AG04449 (cell line): ENCODE data around the gene GMCL1.

Source experiments
- CTCF ChIA-PET: fragments of 350-600 bp; formaldehyde crosslinking; extraction: SDS; loops from one replicate; lab custom pipeline; 2021; ENCODE audit warnings: antibody characterized with exemption; lab: Yijun Ruan, JAX
- POLR2A ChIA-PET: fragments of 400-600, 350-600 bp; formaldehyde crosslinking; extraction: SDS; loops from one replicate; lab custom pipeline; 2020; ENCODE audit warnings: antibody characterized with exemption, inconsistent platforms; lab: Yijun Ruan, JAX
- DNase-seq: peaks from one replicate; pipeline ENCODE4 v3.0.0-alpha.2; 2010; ENCODE audit warnings: low read depth, low spot score
- H3K4me3 ChIP-seq: 2 replicates; pipeline ENCODE4 v1.5.1; 2011; ENCODE audit warnings: low read depth, mild to moderate bottlenecking, control low read depth, low read length
- TF ChIP-seq, protein P1 (sequence below): IDR thresholded peaks from one replicate; pipeline ENCODE4 v1.5.1; 2011; ENCODE audit warnings: mild to moderate bottlenecking, moderate library complexity, low read length, control low read depth, inconsistent platforms; ENCODE audit not compliant: insufficient read depth; ENCODE audit errors: missing control alignments

The GMCL1 gene, protein sequence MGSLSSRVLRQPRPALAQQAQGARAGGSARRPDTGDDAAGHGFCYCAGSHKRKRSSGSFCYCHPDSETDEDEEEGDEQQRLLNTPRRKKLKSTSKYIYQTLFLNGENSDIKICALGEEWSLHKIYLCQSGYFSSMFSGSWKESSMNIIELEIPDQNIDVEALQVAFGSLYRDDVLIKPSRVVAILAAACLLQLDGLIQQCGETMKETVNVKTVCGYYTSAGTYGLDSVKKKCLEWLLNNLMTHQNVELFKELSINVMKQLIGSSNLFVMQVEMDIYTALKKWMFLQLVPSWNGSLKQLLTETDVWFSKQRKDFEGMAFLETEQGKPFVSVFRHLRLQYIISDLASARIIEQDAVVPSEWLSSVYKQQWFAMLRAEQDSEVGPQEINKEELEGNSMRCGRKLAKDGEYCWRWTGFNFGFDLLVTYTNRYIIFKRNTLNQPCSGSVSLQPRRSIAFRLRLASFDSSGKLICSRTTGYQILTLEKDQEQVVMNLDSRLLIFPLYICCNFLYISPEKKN

GRCh38 chr2:69829256-69830044, at the start of gene GMCL1:
Gene GMCL1, plus strand, starts transcription at chr2:69829660. Its CDS starts 233 bp downstream, at chr2:69829893.
- TF ChIP-seq, protein P1, sequence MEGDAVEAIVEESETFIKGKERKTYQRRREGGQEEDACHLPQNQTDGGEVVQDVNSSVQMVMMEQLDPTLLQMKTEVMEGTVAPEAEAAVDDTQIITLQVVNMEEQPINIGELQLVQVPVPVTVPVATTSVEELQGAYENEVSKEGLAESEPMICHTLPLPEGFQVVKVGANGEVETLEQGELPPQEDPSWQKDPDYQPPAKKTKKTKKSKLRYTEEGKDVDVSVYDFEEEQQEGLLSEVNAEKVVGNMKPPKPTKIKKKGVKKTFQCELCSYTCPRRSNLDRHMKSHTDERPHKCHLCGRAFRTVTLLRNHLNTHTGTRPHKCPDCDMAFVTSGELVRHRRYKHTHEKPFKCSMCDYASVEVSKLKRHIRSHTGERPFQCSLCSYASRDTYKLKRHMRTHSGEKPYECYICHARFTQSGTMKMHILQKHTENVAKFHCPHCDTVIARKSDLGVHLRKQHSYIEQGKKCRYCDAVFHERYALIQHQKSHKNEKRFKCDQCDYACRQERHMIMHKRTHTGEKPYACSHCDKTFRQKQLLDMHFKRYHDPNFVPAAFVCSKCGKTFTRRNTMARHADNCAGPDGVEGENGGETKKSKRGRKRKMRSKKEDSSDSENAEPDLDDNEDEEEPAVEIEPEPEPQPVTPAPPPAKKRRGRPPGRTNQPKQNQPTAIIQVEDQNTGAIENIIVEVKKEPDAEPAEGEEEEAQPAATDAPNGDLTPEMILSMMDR = no peak
- ChIA-PET POLR2A (interaction anchor here (0.6 to 1.0 kb wide), 3 partner anchors 84 to 436 kb away, joined by 3 to 4 read pairs (median 3); partner anchors contain the start of gene ANXA4), CTCF (interaction anchor here (2.3 to 6.8 kb wide), 3 partner anchors 12 to 105 kb away, joined by 11 to 92 read pairs (median 65); no protein-coding TSS in a partner anchor)
- H3K4me3 ChIP-seq = peak within 1 kb of the TSS; percentile 93
- DNase-seq = peak; percentile 69

DNA sequence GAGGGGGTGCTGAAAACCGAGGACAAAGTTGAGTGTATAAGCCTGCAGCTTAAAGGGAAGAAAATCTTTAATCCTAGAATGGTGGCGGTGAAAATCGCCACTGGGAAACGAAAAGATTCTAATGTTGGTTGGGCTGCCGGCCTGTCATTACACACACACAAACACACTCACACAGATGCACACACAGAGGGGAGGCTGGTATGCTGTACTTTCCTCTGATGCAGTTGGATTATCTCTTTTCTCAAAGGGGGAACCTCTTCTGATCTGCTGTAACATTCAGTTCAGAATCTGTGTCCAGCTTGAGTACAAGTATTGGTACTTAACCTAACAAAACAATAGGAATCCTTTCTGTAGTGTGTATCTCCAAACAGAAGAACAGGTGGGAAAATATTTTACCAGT, 48.5 kb upstream of the GMCL1 start:
- CTCF ChIA-PET = interaction anchor here (1.5 kb wide), 1 partner anchor 55 kb away, joined by 4 read pairs; no protein-coding TSS in a partner anchor
- POLR2A ChIA-PET = no interaction called here
- DNase-seq = no peak
- no peak overlapping the region for H3K4me3 ChIP-seq
- TF ChIP-seq, protein P1 = no peak

- H3K4me3 ChIP-seq = no peak overlapping the region
- ChIA-PET POLR2A (no interaction called here), CTCF (interaction anchor here (1.2 to 1.5 kb wide), 2 partner anchors 34 to 55 kb away, joined by 3 to 4 read pairs; no protein-coding TSS in a partner anchor)
- DNase-seq = no peak
- TF ChIP-seq, protein P1 = no peak
These were observed 47.9 kb upstream of the GMCL1 start for GRCh38 chr2:69781321-69782248.

- no peak overlapping the region for H3K4me3 ChIP-seq
- TF ChIP-seq, protein P1 = no peak
- ChIA-PET CTCF (interaction anchor here (1.7 kb wide), 1 partner anchor 59 kb away, joined by 5 read pairs; no protein-coding TSS in a partner anchor), POLR2A (no interaction called here)
- DNase-seq = no peak
These were observed 45.2 kb upstream of the GMCL1 start for GRCh38 chr2:69784228-69784627.

- ChIA-PET CTCF (interaction anchor here (1.1 to 1.2 kb wide), 2 partner anchors 18 to 31 kb away, joined by 5 read pairs; no protein-coding TSS in a partner anchor), POLR2A (no interaction called here)
These were observed 44.1 kb upstream of the GMCL1 start for GRCh38 chr2:69785358-69785757.

More at GRCh38 chr2:69785358-69785757, 44.1 kb upstream of the GMCL1 start:
- no peak overlapping the region for H3K4me3 ChIP-seq
- TF ChIP-seq, protein P1 = no peak
- no peak for DNase-seq
